GM12874 (cell line): Measurements from ENCODE around the gene HACD3.

Experiments
- CTCF ChIP-seq: IDR thresholded peaks from 2 replicates; pipeline ENCODE4 v1.5.1; 2011; ENCODE audit warnings: low read depth, mild to moderate bottlenecking, control low read depth, low read length, moderate library complexity; ENCODE audit not compliant: insufficient read depth

The HACD3 gene

GRCh38 chr15:65623103-65623502 is 92.8 kb downstream of the HACD3 start:
- no peak for TF ChIP-seq CTCF

- no peak for TF ChIP-seq CTCF
Observed at GRCh38 chr15:65626856-65627255, 96.6 kb downstream of the HACD3 start.
